ENCODE results near the gene SLC26A1. TPM values are rescaled to one million over a fixed set of nuclear protein-coding genes. Genes with fewer than 3 reads are reported as not detected.

Gene SLC26A1
- total RNA-seq, 1 experiment from 2014 or later = 0.09 TPM

DNA sequence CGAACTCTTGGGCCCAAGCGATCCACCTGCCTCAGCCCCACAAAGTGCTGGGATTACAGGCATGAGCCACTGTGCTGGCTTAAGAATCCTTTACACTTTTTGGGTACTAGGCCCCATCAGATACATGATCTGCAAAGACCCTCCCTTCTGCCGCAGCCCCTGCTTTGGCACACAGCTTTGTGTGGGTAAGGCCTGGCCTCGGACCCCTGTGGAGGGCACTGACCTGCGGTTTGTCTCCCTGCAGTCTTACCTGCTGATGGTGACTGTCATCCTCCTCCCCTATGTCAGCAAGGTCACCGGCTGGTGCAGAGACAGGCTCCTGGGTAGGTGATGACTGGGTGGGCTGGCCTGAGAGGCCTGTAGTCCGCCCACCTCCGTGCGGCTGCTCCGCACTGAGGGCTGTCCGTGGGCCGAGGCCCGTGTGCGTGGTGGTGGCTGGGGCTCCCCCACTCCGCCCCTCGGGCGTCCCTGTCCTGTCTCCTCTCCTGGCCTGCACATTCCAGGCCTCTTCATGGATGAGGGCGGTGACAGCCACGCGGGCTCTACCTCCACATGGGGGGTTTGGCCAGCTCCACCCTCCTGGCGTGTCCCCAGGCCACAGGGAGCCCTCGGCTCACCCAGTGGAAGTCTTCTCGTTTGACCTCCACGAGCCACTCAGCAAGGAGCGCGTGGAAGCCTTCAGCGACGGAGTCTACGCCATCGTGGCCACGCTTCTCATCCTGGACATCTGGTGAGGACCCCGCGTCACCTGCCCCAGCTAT lies 37.9 kb downstream of the SLC26A1 start:
- H2BK15ac ChIP-seq (ENCODE audit: low read depth, low read length) = no peak overlapping the region
- no peak overlapping the region for H3K18ac ChIP-seq (ENCODE audit: insufficient read length, low read depth, low read length)
- no peak overlapping the region for H4K91ac ChIP-seq (ENCODE audit: insufficient read length, low read depth, low read length)
- no peaks in the 10 kb centered on the region for H4K20me1 ChIP-seq (ENCODE audit: control insufficient read depth, insufficient read depth, insufficient read length)
- no peaks in the 10 kb centered on the region for H3K79me1 ChIP-seq (ENCODE audit: insufficient read depth, low read depth, low read length, poor library complexity, severe bottlenecking)
- no peaks in the 10 kb centered on the region for H3K27me3 ChIP-seq (ENCODE audit: insufficient read depth, low read length)
- no peaks in the 10 kb centered on the region for H3K79me2 ChIP-seq (ENCODE audit: insufficient read depth, low read length)
- no peak overlapping the region for H3K27ac Mint-ChIP-seq
- no peak overlapping the region for H3K4me3 Mint-ChIP-seq
- no peak overlapping the region for H3K4ac ChIP-seq (ENCODE audit: low read depth, low read length)
- no peak overlapping the region for H3K27ac ChIP-seq (ENCODE audit: insufficient read length, low read depth, low read length)
- no peak overlapping the region for H3K56ac ChIP-seq (ENCODE audit: insufficient read length, low read depth, low read length)
- H2AK5ac ChIP-seq (ENCODE audit: insufficient read length, low read length) = no peak overlapping the region
- no peak overlapping the region for H3K23ac ChIP-seq (ENCODE audit: insufficient read length, low read depth, low read length)
- H2AFZ ChIP-seq (ENCODE audit: low read length) = no peak overlapping the region
- no peak overlapping the region; the same call in 1 of the 2 replicates for H3K14ac ChIP-seq (ENCODE audit: insufficient read depth, low read length)
- TF ChIP-seq, protein P1, sequence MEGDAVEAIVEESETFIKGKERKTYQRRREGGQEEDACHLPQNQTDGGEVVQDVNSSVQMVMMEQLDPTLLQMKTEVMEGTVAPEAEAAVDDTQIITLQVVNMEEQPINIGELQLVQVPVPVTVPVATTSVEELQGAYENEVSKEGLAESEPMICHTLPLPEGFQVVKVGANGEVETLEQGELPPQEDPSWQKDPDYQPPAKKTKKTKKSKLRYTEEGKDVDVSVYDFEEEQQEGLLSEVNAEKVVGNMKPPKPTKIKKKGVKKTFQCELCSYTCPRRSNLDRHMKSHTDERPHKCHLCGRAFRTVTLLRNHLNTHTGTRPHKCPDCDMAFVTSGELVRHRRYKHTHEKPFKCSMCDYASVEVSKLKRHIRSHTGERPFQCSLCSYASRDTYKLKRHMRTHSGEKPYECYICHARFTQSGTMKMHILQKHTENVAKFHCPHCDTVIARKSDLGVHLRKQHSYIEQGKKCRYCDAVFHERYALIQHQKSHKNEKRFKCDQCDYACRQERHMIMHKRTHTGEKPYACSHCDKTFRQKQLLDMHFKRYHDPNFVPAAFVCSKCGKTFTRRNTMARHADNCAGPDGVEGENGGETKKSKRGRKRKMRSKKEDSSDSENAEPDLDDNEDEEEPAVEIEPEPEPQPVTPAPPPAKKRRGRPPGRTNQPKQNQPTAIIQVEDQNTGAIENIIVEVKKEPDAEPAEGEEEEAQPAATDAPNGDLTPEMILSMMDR (conservative IDR thresholded peaks at IDR 0.05) = no peak
- H3K4me1 Mint-ChIP-seq = peaks cover 2 to 7% of the 10 kb centered on the region in 2 experiments; a peak in 3 of 4 replicates
- no peak overlapping the region for H3K4me2 ChIP-seq (ENCODE audit: insufficient read depth, insufficient read length, low read length)
- no peaks in the 10 kb centered on the region for H3K23me2 ChIP-seq (ENCODE audit: insufficient read length, low read depth, low read length, poor library complexity, severe bottlenecking)
- no peaks in the 10 kb centered on the region for H3K9me3 ChIP-seq (ENCODE audit: control insufficient read depth, low read depth, low read length)
- no peak overlapping the region for H3T11ph ChIP-seq (ENCODE audit: low read length)
- no peak overlapping the region for H2BK20ac ChIP-seq (ENCODE audit: low read depth, low read length, poor library complexity, severe bottlenecking)
- H3K27me3 Mint-ChIP-seq (ENCODE audit: low read depth) = no peaks in the 10 kb centered on the region
- H2BK120ac ChIP-seq (ENCODE audit: low read depth, low read length, poor library complexity, severe bottlenecking) = no peak overlapping the region
- H2BK5ac ChIP-seq (ENCODE audit: insufficient read length, low read length) = no peak overlapping the region
- peaks cover 0 to 5% (median 0%) of the 10 kb centered on the region in 3 experiments; a peak in 2 of 7 replicates for H3K36me3 Mint-ChIP-seq (ENCODE audit: insufficient read depth in 1 of 3, low read depth in 3 of 3)
- no peaks in the 10 kb centered on the region for H3K4me1 ChIP-seq (ENCODE audit: insufficient read depth, low read length)
- H2BK12ac ChIP-seq (ENCODE audit: insufficient read length, low read depth, low read length) = no peak overlapping the region
- no peak for DNase-seq
- H4K8ac ChIP-seq (replicated peaks; ENCODE audit: insufficient read length, low read depth, low read length) = no peak overlapping the region
- no CpG with 5 or more reads among the region's 33 CpGs for WGBS (ENCODE audit: extremely low coverage, insufficient read length, low lambda C conversion rate)
- no peak overlapping the region for H3K9ac ChIP-seq (ENCODE audit: extremely low read depth, insufficient read length, low read length)
- H3K9me3 Mint-ChIP-seq = no peaks in the 10 kb centered on the region
- no peak overlapping the region for H4K5ac ChIP-seq (ENCODE audit: insufficient read length, low read depth, low read length)

All from H9 (cell line).